ENCODE data around the gene SORD.

DNA sequence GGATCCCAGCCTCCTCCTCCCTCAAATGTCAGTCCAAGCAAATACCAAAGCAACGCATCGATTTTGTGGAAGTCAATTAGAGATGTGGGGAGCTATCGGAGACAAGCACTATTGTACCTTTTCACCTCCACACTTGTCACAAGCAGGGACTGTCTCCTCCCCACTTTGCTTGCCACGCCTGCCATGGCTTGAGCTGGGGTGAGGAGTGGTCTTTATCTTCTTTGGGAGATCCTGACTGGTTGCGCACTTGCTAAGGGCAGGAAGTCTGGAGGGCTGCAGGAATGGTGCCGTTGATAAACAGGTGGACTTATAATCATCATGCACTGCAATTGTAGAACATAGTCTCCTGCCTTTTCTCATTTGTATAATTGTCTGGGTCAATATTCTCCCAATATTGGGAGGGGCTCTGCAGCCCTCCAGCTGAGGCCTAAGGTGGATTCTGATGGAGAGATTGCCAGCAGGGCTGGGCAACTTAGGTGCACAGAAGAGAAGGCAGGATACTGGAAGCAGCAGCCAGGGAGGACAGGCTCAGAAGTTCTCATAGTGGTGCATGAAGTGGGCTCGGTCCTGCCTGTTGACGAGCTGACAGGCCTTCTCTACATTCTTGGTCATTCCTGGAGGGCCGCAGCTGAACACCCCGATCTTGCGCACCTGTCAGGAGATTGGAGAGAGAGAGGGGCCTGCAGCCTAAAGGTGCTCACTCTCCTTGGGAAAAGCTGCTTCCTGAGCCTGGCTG is 70.8 kb downstream of the SORD start:
- TF ChIP-seq, protein P1, sequence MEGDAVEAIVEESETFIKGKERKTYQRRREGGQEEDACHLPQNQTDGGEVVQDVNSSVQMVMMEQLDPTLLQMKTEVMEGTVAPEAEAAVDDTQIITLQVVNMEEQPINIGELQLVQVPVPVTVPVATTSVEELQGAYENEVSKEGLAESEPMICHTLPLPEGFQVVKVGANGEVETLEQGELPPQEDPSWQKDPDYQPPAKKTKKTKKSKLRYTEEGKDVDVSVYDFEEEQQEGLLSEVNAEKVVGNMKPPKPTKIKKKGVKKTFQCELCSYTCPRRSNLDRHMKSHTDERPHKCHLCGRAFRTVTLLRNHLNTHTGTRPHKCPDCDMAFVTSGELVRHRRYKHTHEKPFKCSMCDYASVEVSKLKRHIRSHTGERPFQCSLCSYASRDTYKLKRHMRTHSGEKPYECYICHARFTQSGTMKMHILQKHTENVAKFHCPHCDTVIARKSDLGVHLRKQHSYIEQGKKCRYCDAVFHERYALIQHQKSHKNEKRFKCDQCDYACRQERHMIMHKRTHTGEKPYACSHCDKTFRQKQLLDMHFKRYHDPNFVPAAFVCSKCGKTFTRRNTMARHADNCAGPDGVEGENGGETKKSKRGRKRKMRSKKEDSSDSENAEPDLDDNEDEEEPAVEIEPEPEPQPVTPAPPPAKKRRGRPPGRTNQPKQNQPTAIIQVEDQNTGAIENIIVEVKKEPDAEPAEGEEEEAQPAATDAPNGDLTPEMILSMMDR (IDR thresholded peaks at IDR 0.05; ENCODE audit: extremely low read depth in 1 of 2, insufficient read depth in 1 of 2, low read depth in 1 of 2, low read length in 2 of 2) = no peak
- TF ChIP-seq MAX (IDR thresholded peaks at IDR 0.05; ENCODE audit: insufficient read depth, insufficient read length) (no peak), GATA2 (IDR thresholded peaks at IDR 0.05; ENCODE audit: insufficient read depth, insufficient read length, low read depth, low read length) (no peak), POLR2A (IDR thresholded peaks at IDR 0.05; ENCODE audit: low read depth, low read length) (no peak), POLR2AphosphoS5 (IDR thresholded peaks at IDR 0.05; ENCODE audit: insufficient read depth, low read depth, low read length) (no peak), MYC (IDR thresholded peaks at IDR 0.05; ENCODE audit: low read depth, low read length) (no peak), EZH2 (IDR thresholded peaks at IDR 0.05; ENCODE audit: borderline replicate concordance, low read depth, low read length, severe bottlenecking) (no peak), JUN (IDR thresholded peaks at IDR 0.05; ENCODE audit: borderline replicate concordance, insufficient read depth, insufficient read length, low read depth) (no peak)

Measured in endothelial cell of umbilical vein (primary cell).